ENCODE results near the gene JPH4. TPM values are rescaled to one million over a fixed set of nuclear protein-coding genes. Genes with fewer than 3 reads are reported as not detected.

JPH4 gene
- total RNA-seq, 2 donors from 2014 or later, result 1.3 TPM; not detected in 1

GRCh38 chr14:23622990-23623389 lies 44.4 kb upstream of the JPH4 start:
- Histone ChIP-seq H3K9me3 (no peaks in the 10 kb centered on the region), H3K27me3 (replicated peaks; ENCODE audit: insufficient read depth) (no peaks in the 10 kb centered on the region), H3K4me3 (no peak overlapping the region), H3K4me1 (ENCODE audit: control insufficient read depth in 1 of 2, low read depth in 2 of 2) (no peaks in the 10 kb centered on the region), H3K27ac (no peak overlapping the region), H3K36me3 (no peaks in the 10 kb centered on the region)
- no peak for TF ChIP-seq CTCF (IDR thresholded peaks at IDR 0.05)
- no peak for DNase-seq (ENCODE audit: low spot score)
- no peak for ATAC-seq (ENCODE audit: insufficient number of reproducible peaks, low FRiP score, low read depth)

GRCh38 chr14:23621932-23622730 lies 43.5 kb upstream of the JPH4 start:
- TF ChIP-seq CTCF (IDR thresholded peaks at IDR 0.05), result no peak
- no peak overlapping the region for H3K4me3 ChIP-seq
- no peaks in the 10 kb centered on the region for H3K27me3 ChIP-seq (replicated peaks; ENCODE audit: insufficient read depth)
- no peak for DNase-seq (ENCODE audit: low spot score)
- H3K27ac ChIP-seq, result no peak overlapping the region
- no peak for ATAC-seq (ENCODE audit: insufficient number of reproducible peaks, low FRiP score, low read depth)
- H3K4me1 ChIP-seq (ENCODE audit: control insufficient read depth in 1 of 2, low read depth in 2 of 2), result no peaks in the 10 kb centered on the region
- no peaks in the 10 kb centered on the region for H3K36me3 ChIP-seq
- no peaks in the 10 kb centered on the region for H3K9me3 ChIP-seq

GRCh38 chr14:23621204-23621931 lies 42.8 kb upstream of the JPH4 start:
- H3K27me3 ChIP-seq (replicated peaks; ENCODE audit: insufficient read depth), result no peaks in the 10 kb centered on the region
- no peaks in the 10 kb centered on the region for H3K9me3 ChIP-seq
- no peak for ATAC-seq (ENCODE audit: insufficient number of reproducible peaks, low FRiP score, low read depth)
- no peak for DNase-seq (ENCODE audit: low spot score)
- no peaks in the 10 kb centered on the region for H3K4me1 ChIP-seq (ENCODE audit: control insufficient read depth in 1 of 2, low read depth in 2 of 2)
- H3K27ac ChIP-seq, result no peak overlapping the region
- no peak overlapping the region for H3K4me3 ChIP-seq
- H3K36me3 ChIP-seq, result no peaks in the 10 kb centered on the region
- no peak for TF ChIP-seq CTCF (IDR thresholded peaks at IDR 0.05)

- H3K4me3 ChIP-seq, result no peak overlapping the region
- no peak overlapping the region for H3K27ac ChIP-seq
- H3K36me3 ChIP-seq, result no peaks in the 10 kb centered on the region
- H3K27me3 ChIP-seq (replicated peaks; ENCODE audit: insufficient read depth), result no peaks in the 10 kb centered on the region
- H3K9me3 ChIP-seq, result no peaks in the 10 kb centered on the region
- H3K4me1 ChIP-seq (ENCODE audit: control insufficient read depth in 1 of 2, low read depth in 2 of 2), result no peaks in the 10 kb centered on the region
- no peak for TF ChIP-seq CTCF (IDR thresholded peaks at IDR 0.05)
- DNase-seq (ENCODE audit: low spot score), result no peak
- no peak for ATAC-seq (ENCODE audit: insufficient number of reproducible peaks, low FRiP score, low read depth)
Measured at GRCh38 chr14:23620177-23620702, 41.6 kb upstream of the JPH4 start.

- no peak for ATAC-seq (ENCODE audit: insufficient number of reproducible peaks, low FRiP score, low read depth)
- H3K27me3 ChIP-seq (replicated peaks; ENCODE audit: insufficient read depth), result no peaks in the 10 kb centered on the region
- TF ChIP-seq CTCF (IDR thresholded peaks at IDR 0.05), result no peak
Measured at GRCh38 chr14:23618415-23618988, 39.9 kb upstream of the JPH4 start.

More at GRCh38 chr14:23618415-23618988, 39.9 kb upstream of the JPH4 start:
- no peak for DNase-seq (ENCODE audit: low spot score)
- Histone ChIP-seq H3K4me1 (ENCODE audit: control insufficient read depth in 1 of 2, low read depth in 2 of 2) (no peaks in the 10 kb centered on the region), H3K27ac (no peak overlapping the region), H3K9me3 (no peaks in the 10 kb centered on the region), H3K4me3 (no peak overlapping the region), H3K36me3 (no peaks in the 10 kb centered on the region)
